Body of pancreas (tissue), 4 donors: Measurements from ENCODE around the gene RPP40.

Experiments used
- POLR2A ChIP-seq, 3 donors: fragments of 450-650 bp; IDR thresholded peaks; one replicate each; pipeline ENCODE4 v1.6.1; 2016; ENCODE audit warnings: antibody characterized with exemption in 3 of 3, mild to moderate bottlenecking in 2 of 3
- TF ChIP-seq, protein P1 (sequence below), 7 experiments: fragments of 450-650 bp in 4 of 7; fragments of 200-600 bp in 3 of 7; sonication (generic) in 3 of 7; IDR thresholded peaks; one replicate each; pipeline ENCODE4 v1.5.1; 2016 to 2019; ENCODE audit warnings: antibody characterized with exemption in 7 of 7

DNA sequence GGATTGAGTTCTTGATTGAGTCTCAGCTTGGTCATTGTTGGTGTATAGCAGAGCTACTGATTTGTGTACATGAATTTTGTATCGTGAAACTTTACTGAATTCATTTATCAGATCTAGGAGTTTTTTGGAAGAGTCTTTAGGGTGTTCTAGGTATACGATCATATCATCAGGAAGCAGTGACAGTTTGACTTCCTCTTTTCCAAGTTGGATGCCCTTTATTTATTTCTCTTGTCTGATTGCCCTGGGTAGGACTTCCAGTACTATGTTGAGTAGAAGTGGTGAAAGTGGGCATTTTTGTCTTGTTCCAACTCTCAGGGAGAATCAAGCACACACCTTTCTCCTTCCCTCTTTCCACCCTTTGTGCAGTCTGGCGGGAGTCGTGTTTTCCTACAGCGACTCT, 26.4 kb downstream of the RPP40 start:
- TF ChIP-seq POLR2A (IDR thresholded peaks at IDR 0.05) = no peak
- TF ChIP-seq, protein P1, sequence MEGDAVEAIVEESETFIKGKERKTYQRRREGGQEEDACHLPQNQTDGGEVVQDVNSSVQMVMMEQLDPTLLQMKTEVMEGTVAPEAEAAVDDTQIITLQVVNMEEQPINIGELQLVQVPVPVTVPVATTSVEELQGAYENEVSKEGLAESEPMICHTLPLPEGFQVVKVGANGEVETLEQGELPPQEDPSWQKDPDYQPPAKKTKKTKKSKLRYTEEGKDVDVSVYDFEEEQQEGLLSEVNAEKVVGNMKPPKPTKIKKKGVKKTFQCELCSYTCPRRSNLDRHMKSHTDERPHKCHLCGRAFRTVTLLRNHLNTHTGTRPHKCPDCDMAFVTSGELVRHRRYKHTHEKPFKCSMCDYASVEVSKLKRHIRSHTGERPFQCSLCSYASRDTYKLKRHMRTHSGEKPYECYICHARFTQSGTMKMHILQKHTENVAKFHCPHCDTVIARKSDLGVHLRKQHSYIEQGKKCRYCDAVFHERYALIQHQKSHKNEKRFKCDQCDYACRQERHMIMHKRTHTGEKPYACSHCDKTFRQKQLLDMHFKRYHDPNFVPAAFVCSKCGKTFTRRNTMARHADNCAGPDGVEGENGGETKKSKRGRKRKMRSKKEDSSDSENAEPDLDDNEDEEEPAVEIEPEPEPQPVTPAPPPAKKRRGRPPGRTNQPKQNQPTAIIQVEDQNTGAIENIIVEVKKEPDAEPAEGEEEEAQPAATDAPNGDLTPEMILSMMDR (IDR thresholded peaks at IDR 0.05) = no peak
